HEK293 (cell line): ENCODE results near the gene MFSD2A.

Source experiments
- CTCF ChIA-PET: fragments of 350-600 bp; formaldehyde crosslinking; extraction: SDS; loops from one replicate; lab custom pipeline; 2021; ENCODE audit warnings: antibody characterized with exemption; lab: Yijun Ruan, JAX
- POLR2A ChIA-PET: fragments of 300-600 bp; formaldehyde crosslinking; extraction: SDS; loops from one replicate; lab custom pipeline; 2020; ENCODE audit warnings: antibody characterized with exemption, inconsistent platforms; lab: Yijun Ruan, JAX
- H3K27ac ChIP-seq: fragments of 200-500 bp; sonication (Bioruptor generic); 2 replicates; pipeline ENCODE4 v1.5.1; 2014; ENCODE audit warnings: low read depth, low read length, control low read depth, inconsistent platforms; ENCODE audit errors: extremely low read depth
- H3K36me3 ChIP-seq, 2 experiments: fragments of 200-500 bp in 1 of 2; sonication (Bioruptor generic) in 1 of 2; 1 replicate in 1 of 2; 2 replicates in 1 of 2; pipeline ENCODE4 v1.5.1; 2014 to 2017; ENCODE audit warnings: inconsistent platforms in 2 of 2, low read length in 2 of 2; ENCODE audit not compliant: control insufficient read depth in 2 of 2, insufficient read depth in 1 of 2
- H3K4me1 ChIP-seq: fragments of 200-500 bp; sonication (Bioruptor generic); 2 replicates; pipeline ENCODE4 v1.5.1; 2014; ENCODE audit warnings: mild to moderate bottlenecking, low read length, inconsistent platforms; ENCODE audit not compliant: control insufficient read depth, insufficient read depth
- H3K4me3 ChIP-seq: 2 replicates; pipeline ENCODE4 v1.5.1; 2011; ENCODE audit warnings: low read depth, mild to moderate bottlenecking, control low read depth, low read length, moderate library complexity
- H3K9me3 ChIP-seq: fragments of 200-500 bp; sonication (Bioruptor generic); 2 replicates; pipeline ENCODE4 v1.5.1; 2014; ENCODE audit warnings: low read depth, low read length, inconsistent platforms; ENCODE audit not compliant: control insufficient read depth, insufficient read depth
- BCL6B ChIP-seq: fragments of 450-650 bp; formaldehyde crosslinking; IDR thresholded peaks from 2 replicates; pipeline ENCODE4 v1.5.1; 2017; ENCODE audit warnings: missing biosample characterization, missing genetic modification characterization
- ELK4 ChIP-seq: IDR thresholded peaks from 2 replicates; pipeline ENCODE4 v1.6.1; 2011; ENCODE audit warnings: mild to moderate bottlenecking, low read depth, low read length, borderline replicate concordance
- HOXD13 ChIP-seq: sonication (generic); formaldehyde crosslinking; IDR thresholded peaks from 2 replicates; pipeline ENCODE4 v1.8.0; 2022; ENCODE audit warnings: missing genetic modification reagents, borderline replicate concordance
- KLF17 ChIP-seq: fragments of 450-650 bp; formaldehyde crosslinking; IDR thresholded peaks from 2 replicates; pipeline ENCODE4 v1.5.1; 2016; ENCODE audit warnings: missing biosample characterization, missing genetic modification characterization
- KLF8 ChIP-seq: fragments of 450-650 bp; formaldehyde crosslinking; IDR thresholded peaks from 2 replicates; pipeline ENCODE4 v1.5.1; 2016; ENCODE audit warnings: missing biosample characterization, missing genetic modification characterization
- PBX3 ChIP-seq: sonication (generic); formaldehyde crosslinking; IDR thresholded peaks from 2 replicates; pipeline ENCODE4 v1.8.1; 2022; ENCODE audit warnings: mild to moderate bottlenecking, moderate library complexity, missing genetic modification reagents
- PRDM6 ChIP-seq: fragments of 450-650 bp; formaldehyde crosslinking; IDR thresholded peaks from 2 replicates; pipeline ENCODE4 v1.5.1; 2017; ENCODE audit warnings: missing biosample characterization, missing genetic modification characterization
- TRIM28 ChIP-seq: IDR thresholded peaks from 2 replicates; pipeline ENCODE4 v1.6.1; 2011; ENCODE audit warnings: low read length, control low read depth, borderline replicate concordance
- ZFP41 ChIP-seq: fragments of 450-650 bp; formaldehyde crosslinking; IDR thresholded peaks from 2 replicates; pipeline ENCODE4 v1.5.1; 2016; ENCODE audit warnings: missing biosample characterization, missing genetic modification characterization, borderline replicate concordance
- ZNF146 ChIP-seq: fragments of 450-650 bp; formaldehyde crosslinking; IDR thresholded peaks from 2 replicates; pipeline ENCODE4 v1.5.1; 2016; ENCODE audit warnings: missing biosample characterization, missing genetic modification characterization
- ZNF16 ChIP-seq: fragments of 450-650 bp; formaldehyde crosslinking; IDR thresholded peaks from 2 replicates; pipeline ENCODE4 v1.5.1; 2016; ENCODE audit warnings: low read depth, missing biosample characterization, missing genetic modification characterization
- ZNF335 ChIP-seq: fragments of 450-650 bp; formaldehyde crosslinking; conservative IDR thresholded peaks from 2 replicates; pipeline ENCODE4 v1.5.1; 2016; ENCODE audit warnings: missing biosample characterization, missing genetic modification characterization
- ZNF501 ChIP-seq: fragments of 450-650 bp; formaldehyde crosslinking; IDR thresholded peaks from 2 replicates; pipeline ENCODE4 v1.5.1; 2016; ENCODE audit warnings: missing biosample characterization, missing genetic modification characterization
- ZNF510 ChIP-seq: fragments of 450-650 bp; formaldehyde crosslinking; IDR thresholded peaks from 2 replicates; pipeline ENCODE4 v1.5.1; 2018; ENCODE audit warnings: mild to moderate bottlenecking, missing genetic modification characterization, missing biosample characterization; ENCODE audit not compliant: insufficient replicate concordance
- ZNF514 ChIP-seq: fragments of 450-650 bp; formaldehyde crosslinking; IDR thresholded peaks from 2 replicates; pipeline ENCODE4 v1.5.1; 2016; ENCODE audit warnings: missing biosample characterization, missing genetic modification characterization
- ZNF518A ChIP-seq: fragments of 450-650 bp; formaldehyde crosslinking; conservative IDR thresholded peaks from 2 replicates; pipeline ENCODE4 v1.5.1; 2016; ENCODE audit warnings: low read depth, missing biosample characterization, missing genetic modification characterization
- ZNF558 ChIP-seq: fragments of 450-650 bp; formaldehyde crosslinking; IDR thresholded peaks from 2 replicates; pipeline ENCODE4 v1.5.1; 2016; ENCODE audit warnings: missing biosample characterization, missing genetic modification characterization
- ZNF626 ChIP-seq: fragments of 450-650 bp; sonication (Bioruptor Pico); formaldehyde crosslinking; IDR thresholded peaks from 2 replicates; pipeline ENCODE4 v1.5.1; 2018; ENCODE audit warnings: missing biosample characterization, missing genetic modification characterization, inconsistent platforms
- ZNF747 ChIP-seq: fragments of 450-650 bp; formaldehyde crosslinking; IDR thresholded peaks from 2 replicates; pipeline ENCODE4 v1.5.1; 2016; ENCODE audit warnings: missing biosample characterization, missing genetic modification characterization
- ZSCAN18 ChIP-seq: fragments of 450-650 bp; formaldehyde crosslinking; IDR thresholded peaks from 2 replicates; pipeline ENCODE4 v1.5.1; 2016; ENCODE audit warnings: missing biosample characterization, missing genetic modification characterization
- ZXDB ChIP-seq: fragments of 450-650 bp; formaldehyde crosslinking; IDR thresholded peaks from 2 replicates; pipeline ENCODE4 v1.5.1; 2016; ENCODE audit warnings: missing biosample characterization, missing genetic modification characterization

MFSD2A gene

GRCh38 chr1:39944410-39945112 lies 10.4 kb upstream of the MFSD2A start:
- CTCF ChIA-PET = interaction anchor here (0.7 kb wide), 1 partner anchor 91 kb away, joined by 3 read pairs; no protein-coding TSS in a partner anchor
- no peaks in the 10 kb centered on the region for H3K9me3 ChIP-seq
- no peaks in the 10 kb centered on the region for H3K4me1 ChIP-seq
- POLR2A ChIA-PET = interaction anchor here (1.8 kb wide), 1 partner anchor 11 kb away, joined by 8 read pairs; no protein-coding TSS in a partner anchor
- TF ChIP-seq ZSCAN18 (tag by site-specific recombination) (no peak), ZNF747 (tag by site-specific recombination) (no peak), PBX3 (CRISPR knock-in tag) (no peak), ZNF558 (tag by site-specific recombination) (no peak), ZFP41 (tag by site-specific recombination) (no peak), KLF8 (tag by site-specific recombination) (no peak), BCL6B (tag by site-specific recombination) (no peak), KLF17 (tag by site-specific recombination) (no peak)
- H3K36me3 ChIP-seq = no peaks in the 10 kb centered on the region
- H3K4me3 ChIP-seq = no peak overlapping the region
- H3K27ac ChIP-seq = no peak overlapping the region

- Histone ChIP-seq H3K9me3 (no peaks in the 10 kb centered on the region), H3K4me3 (no peak overlapping the region), H3K27ac (no peak overlapping the region), H3K36me3 (no peaks in the 10 kb centered on the region), H3K4me1 (no peaks in the 10 kb centered on the region)
- POLR2A ChIA-PET = no interaction called here
- CTCF ChIA-PET = no interaction called here
- TF ChIP-seq PRDM6 (tag by site-specific recombination) (no peak), ZXDB (tag by site-specific recombination) (no peak), ZNF518A (tag by site-specific recombination) (no peak), ZNF510 (tag by site-specific recombination) (no peak), ZNF501 (tag by site-specific recombination) (no peak), ZNF626 (tag by site-specific recombination) (no peak), ZNF335 (tag by site-specific recombination) (no peak), HOXD13 (CRISPR knock-in tag) (no peak), ZNF146 (tag by site-specific recombination) (no peak), ZNF16 (tag by site-specific recombination) (no peak), ZNF514 (tag by site-specific recombination) (no peak), ELK4 (no peak), ZNF558 (tag by site-specific recombination) (no peak), TRIM28 (no peak)
These were observed 8.7 kb upstream of the MFSD2A start for GRCh38 chr1:39946216-39946615.
